GM19324 (cell line): Measurements from ENCODE around the gene SUCLA2.
A peak's percentile ranks its signal among the peaks of the same experiment; 100 is the strongest.
"Not testable (repeated sequence)": the region's sequence is repeated elsewhere in the genome, so short reads cannot be mapped to it uniquely, and the experiment has no call there.

ENCODE experiments used
- ATAC-seq: cut with Tn5 transposase; IDR thresholded peaks from one replicate; pipeline ENCODE4 v1.9.1; 2021; ENCODE audit warnings: mild to moderate bottlenecking, moderate library complexity; ENCODE audit not compliant: unreplicated experiment, low FRiP score

Gene SUCLA2

GRCh38 chr13:48001114-48001881 lies at the start of gene SUCLA2:
Gene SUCLA2, minus strand, starts transcription at chr13:48001273. Its CDS starts 4 bp downstream, at chr13:48001269.
- peak; percentile 99 for ATAC-seq

- no peak for ATAC-seq
Measured at GRCh38 chr13:48050550-48050949, 49.5 kb upstream of the SUCLA2 start.

- ATAC-seq: no peak
Measured at GRCh38 chr13:48043789-48044503, 42.9 kb upstream of the SUCLA2 start.

GRCh38 chr13:48042894-48043293 lies 41.8 kb upstream of the SUCLA2 start:
- no peak for ATAC-seq

GRCh38 chr13:48040896-48041295 lies 39.8 kb upstream of the SUCLA2 start:
- no peak for ATAC-seq

GRCh38 chr13:48040049-48040448 lies 39.0 kb upstream of the SUCLA2 start:
- ATAC-seq: no peak

GRCh38 chr13:48038761-48039160 lies 37.7 kb upstream of the SUCLA2 start:
- ATAC-seq: no peak

GRCh38 chr13:48037346-48038173 lies 36.5 kb upstream of the SUCLA2 start, which contains the start of gene NUDT15:
Gene NUDT15, plus strand, starts transcription at chr13:48037726. Its CDS starts 21 bp downstream, at chr13:48037747.
- ATAC-seq: peak; percentile 96

GRCh38 chr13:48029859-48030258 lies 28.8 kb upstream of the SUCLA2 start:
- no peak for ATAC-seq

GRCh38 chr13:48028066-48028465 lies 27.0 kb upstream of the SUCLA2 start:
- ATAC-seq: no peak

GRCh38 chr13:48019796-48020195 lies 18.7 kb upstream of the SUCLA2 start:
- no peak for ATAC-seq

- ATAC-seq: no peak
Measured at GRCh38 chr13:48018637-48019036, 17.6 kb upstream of the SUCLA2 start.

GRCh38 chr13:48014359-48014758 lies 13.3 kb upstream of the SUCLA2 start:
- no peak for ATAC-seq

GRCh38 chr13:48012668-48013067 lies 11.6 kb upstream of the SUCLA2 start:
- ATAC-seq: no peak

GRCh38 chr13:48010698-48011097 lies 9.6 kb upstream of the SUCLA2 start:
- ATAC-seq: no peak

GRCh38 chr13:48009284-48009683 lies 8.2 kb upstream of the SUCLA2 start:
- no peak for ATAC-seq

- no peak for ATAC-seq
Measured at GRCh38 chr13:48006396-48006795, 5.3 kb upstream of the SUCLA2 start.

GRCh38 chr13:48004201-48004600 lies 3.1 kb upstream of the SUCLA2 start:
- no peak for ATAC-seq

GRCh38 chr13:48001999-48002398 lies 926 bp upstream of the SUCLA2 start:
- not testable (repeated sequence) for ATAC-seq

GRCh38 chr13:48000559-48001113 lies 437 bp downstream of the SUCLA2 start:
- ATAC-seq: peak; percentile 7

GRCh38 chr13:47999973-48000372 lies 1.1 kb downstream of the SUCLA2 start:
- ATAC-seq: no peak
